Measurements from ENCODE around the gene ZNF222. TPM values are rescaled to one million over a fixed set of nuclear protein-coding genes. Genes with fewer than 3 reads are reported as not detected.

Gene ZNF222
- total RNA-seq, 1 donor from 2014 or later: 6.0 TPM

- Mint-ChIP-seq H3K27me3 (no peaks in the 10 kb centered on the region), H3K4me1 (peaks cover 9% of the 10 kb centered on the region), H3K27ac (no peak overlapping the region), H3K36me3 (ENCODE audit: low read depth) (peaks cover 44% of the 10 kb centered on the region), H3K4me3 (no peak overlapping the region), H3K9me3 (peaks cover 17% of the 10 kb centered on the region)
- TF ChIP-seq CTCF (IDR thresholded peaks at IDR 0.05): no peak
- CTCF ChIA-PET: no interaction called here
- no peak for ATAC-seq (ENCODE audit: low read depth)
- POLR2A ChIA-PET: no interaction called here
- no peak for DNase-seq
- intact Hi-C loops (cut with micrococcal nuclease): no loop called here
Observed at GRCh38 chr19:43997631-43998290, 27.4 kb upstream of the ZNF222 start.

GRCh38 chr19:44002212-44002565 lies 23.0 kb upstream of the ZNF222 start:
- no peak for ATAC-seq (ENCODE audit: low read depth)
- peaks cover 37% of the 10 kb centered on the region for H3K36me3 Mint-ChIP-seq (ENCODE audit: low read depth)
- H3K4me3 Mint-ChIP-seq: peak overlapping the region; percentile 99
- H3K27me3 Mint-ChIP-seq: no peaks in the 10 kb centered on the region
- ChIA-PET CTCF (no interaction called here), POLR2A (interaction anchor here (1.4 to 2.6 kb wide), 2 partner anchors 67 to 70 kb away, joined by 3 to 10 read pairs; partner anchors contain the start of genes ZNF284 and ZNF45)
- H3K9me3 Mint-ChIP-seq: peaks cover 18% of the 10 kb centered on the region
- peak overlapping the region; percentile 93 for H3K27ac Mint-ChIP-seq
- no peak for DNase-seq
- intact Hi-C loops (cut with micrococcal nuclease): loop anchor here (1.0 to 5.0 kb wide), 12 partner anchors 23 to 500 kb away; partner anchors contain the start of genes ZNF180, ZNF221, ZNF222 and ZNF225
- no peak for TF ChIP-seq CTCF (IDR thresholded peaks at IDR 0.05)
- peaks cover 17% of the 10 kb centered on the region for H3K4me1 Mint-ChIP-seq

GRCh38 chr19:44002566-44003460 lies 22.4 kb upstream of the ZNF222 start, which contains the start of gene ZNF230:
Gene ZNF230, plus strand, starts transcription at chr19:44002957. Its CDS starts 4,122 bp downstream, at chr19:44007079.
- DNase-seq (peak; percentile 63), ATAC-seq (ENCODE audit: low read depth) (peak; percentile 94)
- POLR2A ChIA-PET: interaction anchor here (0.8 to 2.6 kb wide), 6 partner anchors 52 to 210 kb away, joined by 3 to 10 read pairs (median 3); partner anchors contain the start of genes ZNF221, ZNF224, ZNF227 and ZNF283
- peaks cover 21% of the 10 kb centered on the region for H3K9me3 Mint-ChIP-seq
- peak within 1 kb of the TSS; percentile 99 for H3K4me3 Mint-ChIP-seq
- intact Hi-C loops (cut with micrococcal nuclease): loop anchor here (1.0 to 5.0 kb wide), 12 partner anchors 22 to 499 kb away; partner anchors contain the start of genes ZNF180, ZNF221, ZNF222 and ZNF225
- peaks cover 38% of the 10 kb centered on the region for H3K36me3 Mint-ChIP-seq (ENCODE audit: low read depth)
- no peaks in the 10 kb centered on the region for H3K27me3 Mint-ChIP-seq
- H3K4me1 Mint-ChIP-seq: peaks cover 17% of the 10 kb centered on the region
- peak within 1 kb of the TSS; percentile 93 for H3K27ac Mint-ChIP-seq
- no peak for TF ChIP-seq CTCF (IDR thresholded peaks at IDR 0.05)
- CTCF ChIA-PET: interaction anchor here (0.8 kb wide), 1 partner anchor 92 kb away, joined by 3 read pairs; no protein-coding TSS in a partner anchor

- CTCF ChIA-PET: interaction anchor here (0.8 kb wide), 1 partner anchor 92 kb away, joined by 3 read pairs; no protein-coding TSS in a partner anchor
- Mint-ChIP-seq H3K27ac (peak overlapping the region; percentile 93), H3K27me3 (no peaks in the 10 kb centered on the region), H3K9me3 (peaks cover 22% of the 10 kb centered on the region), H3K36me3 (ENCODE audit: low read depth) (peaks cover 45% of the 10 kb centered on the region), H3K4me1 (peaks cover 17% of the 10 kb centered on the region), H3K4me3 (peak overlapping the region; percentile 99)
- DNase-seq: peak; percentile 32
- TF ChIP-seq CTCF (IDR thresholded peaks at IDR 0.05): no peak
- intact Hi-C loops (cut with micrococcal nuclease): loop anchor here (2.0 to 5.0 kb wide), 6 partner anchors 21 to 499 kb away; partner anchors contain the start of genes ZNF180, ZNF221, ZNF222 and ZNF226
- POLR2A ChIA-PET: interaction anchor here (0.7 to 2.6 kb wide), 7 partner anchors 52 to 279 kb away, joined by 3 to 10 read pairs (median 3); partner anchors contain the start of genes ZNF221, ZNF224, ZNF227 and ZNF283
- ATAC-seq (ENCODE audit: low read depth): no peak
Observed at GRCh38 chr19:44003461-44004009, 21.6 kb upstream of the ZNF222 start.

Measured in activated B cell treated with CpG ODN at 0.5 μM for 24 hours (primary cell).